Heart right ventricle (tissue), 16 donors: ENCODE data around the gene CALY. TPM values are rescaled to one million over a fixed set of nuclear protein-coding genes. Genes with fewer than 3 reads are reported as not detected.

Experiments
- ATAC-seq, 8 donors: fragments of 200-7000 bp; cut with Tn5 transposase; one replicate each; pipeline ENCODE4 v1.9.1; 2020; ENCODE audit warnings: mild to moderate bottlenecking in 8 of 8, moderate library complexity in 8 of 8, moderate number of reproducible peaks in 1 of 8
- DNase-seq, 2 donors: peaks; one replicate each; pipeline ENCODE4 v3.0.0-alpha.2; 2020
- H3K27ac ChIP-seq, 10 donors: fragments of 200-600 bp; sonication (generic) in 2 of 10; one replicate each; pipeline versions ENCODE4 v1.5.0 to v1.8.0; 2020 to 2022; ENCODE audit warnings: mild to moderate bottlenecking in 3 of 10
- H3K27me3 ChIP-seq, 7 donors: fragments of 200-600 bp; one replicate each; pipeline ENCODE4 v1.8.0; 2021 to 2022; ENCODE audit warnings: mild to moderate bottlenecking in 2 of 7
- H3K36me3 ChIP-seq, 9 donors: fragments of 200-600 bp; sonication (generic) in 1 of 9; one replicate each; pipeline versions ENCODE4 v1.5.0 to v1.8.0; 2020 to 2022; ENCODE audit warnings: mild to moderate bottlenecking in 2 of 9
- H3K4me1 ChIP-seq, 9 donors: fragments of 200-600 bp; sonication (generic) in 1 of 9; one replicate each; pipeline versions ENCODE4 v1.5.0 to v1.8.0; 2020 to 2022; ENCODE audit warnings: mild to moderate bottlenecking in 4 of 9
- H3K4me3 ChIP-seq, 10 donors: fragments of 200-600 bp; sonication (generic) in 2 of 10; one replicate each; pipeline versions ENCODE4 v1.5.0 to v1.8.0; 2020 to 2022; ENCODE audit warnings: mild to moderate bottlenecking in 7 of 10, moderate library complexity in 2 of 10
- H3K9me3 ChIP-seq, 11 donors: fragments of 200-600 bp in 10 of 11; sonication (generic) in 2 of 11; one replicate each; pipeline versions ENCODE4 v1.5.0 to v1.8.0; 2013 to 2022; ENCODE audit warnings: mild to moderate bottlenecking in 2 of 11, control low read depth in 1 of 11, moderate library complexity in 1 of 11
- CTCF ChIP-seq, 9 donors: fragments of 200-600 bp; sonication (generic) in 2 of 9; IDR thresholded peaks; one replicate each; pipeline versions ENCODE4 v1.5.0 to v1.8.0; 2021 to 2022; ENCODE audit warnings: antibody characterized with exemption in 9 of 9, mild to moderate bottlenecking in 5 of 9, moderate library complexity in 1 of 9
- WGBS, 2 donors: extraction: QIAGEN DNeasy Blood & Tissue Kit; methylation state at CpG; one replicate each; pipeline ENCODE4 v1.1.7; 2013; ENCODE audit warnings: inconsistent platforms in 1 of 2; 5-methylcytosine and 5-hydroxymethylcytosine counted together
- intact Hi-C, 10 donors: fragments of 100-400 bp; cut with DNase I; formaldehyde crosslinking; loops; one replicate each; pipeline versions ENCODE4 v1.11.1 to v1.14.2; 2022
- polyA plus RNA-seq, 2 donors: library from polyadenylated mRNA; stranded (reverse); fragments of 200-250 nt; gene quantifications; one replicate each; pipeline ENCODE4 v1.2.3, GENCODE V29; 2013
- total RNA-seq, 10 donors: library from RNA; stranded (reverse); fragmentation: NEBNext Ultra II Directional in 3 of 10; extraction: Animal tissue kit (Norgen Biotek cat#: 25700) in 3 of 10; gene quantifications; one replicate each; pipeline versions ENCODE4 v1.2.1 to v1.2.4, GENCODE V29; 2021 to 2023
- donor health status: Arrhythmogenic right ventricular cardiomyopathy.
- donor health status: ischemic (EF 13 %, LVEDD 7.1; RV severe dilation, severe dysfunction).
- donor health status: healthy with polysubstance abuse.
- donor health status: DM: no; HTN: yes; CAD: no.
- donor health status: DM: no; HTN: no; CAD: no.
- donor health status: ischemic (EF 25% LVEDD 6.9; RV normal size, moderate dysfunction).
- donor health status: ischemic (EF 25% LVEDD 5.7; RV mildly dilated, moderate dysfunction).
- donor health status: healthy.
- donor health status: DM: yes; HTN: yes; CAD: no.
- donor health status: Ischemic cardiomyopathy.
- donor health status: ischemic (EF 35%, LVEDD 5.7; RV mildly dilated, moderate dysfunction).
- donor health status: nonischemic (EF 11% LVEDD 7.7; RV severe dilation, severe dysfunction).
- donor health status: DM: yes; HTN: yes; CAD: no.
- donor health status: PGD.
- donor health status: ischemic (EF 29% LVEDD 5.4; RV normal size, mild dysfunction).
- donor health status: nonischemic (EF 23%, LVEDD 6.1; RV moderate dilation, normal function).

CALY gene
- total and polyA plus RNA-seq, 12 donors = 0.09 to 0.77 TPM; not detected in 10

GRCh38 chr10:133293810-133294119 is 42.9 kb downstream of the CALY start:
- DNase-seq = no peak
- H3K4me1 ChIP-seq = peaks cover 0 to 22% (median 0%) of the 10 kb centered on the region in 9 donors
- no peaks in the 10 kb centered on the region for H3K27me3 ChIP-seq
- TF ChIP-seq CTCF (IDR thresholded peaks at IDR 0.05) = no peak
- H3K9me3 ChIP-seq = no peaks in the 10 kb centered on the region
- H3K36me3 ChIP-seq = peaks cover 2 to 90% (median 80%) of the 10 kb centered on the region in 9 donors
- ATAC-seq = peak in 2 of 8 donors; percentile 7 to 16
- WGBS, 2 donors = 95% methylated on average over 10 of the region's 10 CpGs
- peak overlapping the region in 1 of 10 donors; percentile 72 for H3K27ac ChIP-seq
- no peak overlapping the region for H3K4me3 ChIP-seq
- intact Hi-C loops = no loop called here

GRCh38 chr10:133292919-133293809 is 43.5 kb downstream of the CALY start:
- TF ChIP-seq CTCF (IDR thresholded peaks at IDR 0.05) = no peak
- Histone ChIP-seq H3K4me1 (peaks cover 0 to 22% (median 0%) of the 10 kb centered on the region in 9 donors), H3K36me3 (peaks cover 5 to 90% (median 80%) of the 10 kb centered on the region in 9 donors), H3K27me3 (no peaks in the 10 kb centered on the region), H3K27ac (peak overlapping the region in 1 of 10 donors; percentile 72), H3K9me3 (no peaks in the 10 kb centered on the region), H3K4me3 (no peak overlapping the region)
- ATAC-seq (peak in 4 of 8 donors; percentile 13 to 30 (median 24)), DNase-seq (no peak)
- intact Hi-C loops = no loop called here
- 94 to 96% methylated on average over 38 of the region's 38 CpGs for WGBS, 2 donors

- no peak overlapping the region for H3K4me3 ChIP-seq
- H3K36me3 ChIP-seq = peaks cover 9 to 90% (median 80%) of the 10 kb centered on the region in 9 donors
- H3K27ac ChIP-seq = no peak overlapping the region
- intact Hi-C loops = no loop called here
- ATAC-seq (no peak), DNase-seq (no peak)
- H3K4me1 ChIP-seq = peaks cover 0 to 17% (median 0%) of the 10 kb centered on the region in 9 donors
- H3K9me3 ChIP-seq = no peaks in the 10 kb centered on the region
- H3K27me3 ChIP-seq = no peaks in the 10 kb centered on the region
- no peak for TF ChIP-seq CTCF (IDR thresholded peaks at IDR 0.05)
- WGBS, 2 donors = 95 to 97% methylated on average over 24 of the region's 24 CpGs
Measured at GRCh38 chr10:133289761-133290160, 46.9 kb downstream of the CALY start.

GRCh38 chr10:133287832-133288500 is 48.7 kb downstream of the CALY start:
- Histone ChIP-seq H3K36me3 (peaks cover 13 to 90% (median 83%) of the 10 kb centered on the region in 9 donors), H3K4me1 (peaks cover 0 to 5% (median 0%) of the 10 kb centered on the region in 9 donors), H3K27ac (no peak overlapping the region), H3K4me3 (no peak overlapping the region), H3K27me3 (no peaks in the 10 kb centered on the region), H3K9me3 (no peaks in the 10 kb centered on the region)
- intact Hi-C loops = no loop called here
- WGBS, 2 donors = 95% methylated on average over 46 of the region's 46 CpGs
- no peak for DNase-seq
- no peak for TF ChIP-seq CTCF (IDR thresholded peaks at IDR 0.05)
- peak in 1 of 8 donors; percentile 49 for ATAC-seq
